HG03045 (cell line): ENCODE measurements around the gene FAM241B.

Experiments
- ATAC-seq: cut with Tn5 transposase; IDR thresholded peaks from one replicate; pipeline ENCODE4 v1.9.1; 2021; ENCODE audit warnings: mild to moderate bottlenecking, moderate library complexity; ENCODE audit not compliant: unreplicated experiment

FAM241B gene

DNA sequence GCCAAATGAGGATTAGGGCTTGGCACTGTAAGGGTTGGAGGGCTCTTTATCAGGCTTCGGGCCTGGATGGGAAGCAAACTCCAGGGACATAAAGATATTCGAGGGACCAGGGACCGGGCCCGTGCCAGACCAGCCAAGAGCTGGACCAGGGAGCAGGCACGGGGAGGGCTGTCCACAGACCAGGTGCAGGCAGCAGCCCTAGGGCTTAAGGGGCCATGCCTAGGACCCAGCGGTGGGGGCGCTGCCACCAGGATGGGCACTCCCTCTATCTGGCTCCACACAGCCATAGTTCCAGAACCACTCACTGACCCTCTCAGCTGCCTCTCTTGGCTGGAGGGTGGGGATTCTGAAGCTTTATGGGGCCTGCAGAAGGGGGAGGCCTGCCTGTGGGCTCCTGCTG is 32.9 kb downstream of the FAM241B start:
- no peak for ATAC-seq

DNA sequence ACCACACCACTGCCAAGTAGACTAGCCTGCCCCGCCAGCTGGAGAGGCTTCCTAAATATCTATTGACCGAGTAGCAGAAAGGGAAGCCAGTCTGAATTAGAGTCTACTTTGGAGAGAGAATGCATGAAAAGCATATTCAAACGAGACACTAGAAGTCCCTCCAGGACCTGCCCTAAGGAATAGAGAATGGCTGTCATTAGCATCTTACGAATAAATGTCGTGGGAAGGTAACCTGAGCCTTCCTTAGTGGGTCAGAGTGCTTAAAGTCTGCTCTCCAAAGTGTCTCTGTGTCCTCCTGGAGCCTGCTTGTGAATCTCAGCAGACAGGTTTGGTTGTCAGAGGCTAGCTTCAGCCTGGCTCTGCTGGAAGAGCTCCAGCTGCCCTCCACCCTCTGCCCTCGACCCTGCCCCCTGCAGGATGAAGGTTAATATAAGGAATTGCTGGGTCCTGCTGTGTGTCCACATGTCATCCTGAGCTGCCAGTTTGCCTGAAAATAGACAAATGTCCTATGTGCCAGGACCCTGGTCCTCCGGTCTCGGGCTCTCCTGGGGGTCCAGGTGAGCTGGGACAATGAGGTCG is 33.4 kb downstream of the FAM241B start:
- no peak for ATAC-seq

DNA sequence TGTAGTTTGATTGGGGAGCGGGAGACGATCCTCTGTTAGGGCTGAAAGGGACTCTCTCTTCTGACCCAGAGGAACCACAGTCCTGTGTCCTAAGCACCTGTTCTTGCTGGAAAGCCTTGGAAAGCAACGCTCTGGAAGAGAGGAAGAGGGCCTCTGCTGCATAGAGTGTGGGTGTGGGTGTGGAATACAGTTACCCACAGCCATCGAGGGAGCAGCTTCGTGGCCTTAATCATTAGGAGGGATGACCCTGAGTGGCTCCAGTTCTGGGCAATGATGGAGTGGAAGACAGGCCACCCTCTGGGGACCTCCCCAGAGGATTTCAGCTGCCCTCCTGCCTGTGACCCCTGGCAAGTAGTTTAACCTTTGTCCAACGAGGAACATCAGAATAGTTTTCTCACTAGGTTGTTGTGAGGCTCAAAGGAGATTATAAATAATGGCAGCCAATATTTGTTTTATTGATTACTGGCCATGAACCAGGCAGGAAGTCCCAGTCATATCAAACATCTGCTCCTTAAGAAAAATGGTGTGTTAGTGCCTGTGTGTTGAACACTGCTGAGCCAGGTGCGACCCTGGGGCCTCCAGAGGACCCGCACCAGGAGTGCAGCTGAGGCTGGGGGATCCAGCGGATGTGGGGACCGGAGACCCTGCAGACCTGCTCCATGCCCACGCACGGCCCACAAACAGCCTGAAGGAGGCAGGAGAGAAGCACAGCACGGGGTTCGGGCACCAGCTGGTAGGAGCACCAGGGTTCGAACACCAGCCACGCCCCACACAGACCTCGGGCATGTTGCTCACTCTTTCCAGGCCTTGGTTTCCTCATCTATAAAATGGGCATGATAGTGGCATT is 35.6 kb downstream of the FAM241B start:
- no peak for ATAC-seq

DNA sequence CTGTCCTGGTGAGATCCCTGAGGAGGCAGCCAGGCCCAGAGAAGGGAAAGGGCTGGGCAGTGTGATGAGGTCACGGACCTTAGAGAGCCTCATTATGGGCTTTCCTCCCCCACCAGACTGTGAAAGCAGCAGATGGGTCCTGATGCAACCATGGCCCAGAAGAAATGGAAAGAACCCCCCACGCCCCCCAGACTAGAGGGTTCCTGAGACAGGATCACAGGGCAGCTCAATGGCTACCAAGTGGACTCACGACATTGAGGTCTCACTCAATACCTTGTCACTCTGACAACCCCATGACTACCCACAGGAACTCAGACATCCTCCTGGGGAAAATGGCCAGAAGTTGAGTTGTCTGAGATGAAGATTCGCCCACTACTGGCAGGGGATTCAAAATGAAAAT is 36.7 kb downstream of the FAM241B start:
- no peak for ATAC-seq

DNA sequence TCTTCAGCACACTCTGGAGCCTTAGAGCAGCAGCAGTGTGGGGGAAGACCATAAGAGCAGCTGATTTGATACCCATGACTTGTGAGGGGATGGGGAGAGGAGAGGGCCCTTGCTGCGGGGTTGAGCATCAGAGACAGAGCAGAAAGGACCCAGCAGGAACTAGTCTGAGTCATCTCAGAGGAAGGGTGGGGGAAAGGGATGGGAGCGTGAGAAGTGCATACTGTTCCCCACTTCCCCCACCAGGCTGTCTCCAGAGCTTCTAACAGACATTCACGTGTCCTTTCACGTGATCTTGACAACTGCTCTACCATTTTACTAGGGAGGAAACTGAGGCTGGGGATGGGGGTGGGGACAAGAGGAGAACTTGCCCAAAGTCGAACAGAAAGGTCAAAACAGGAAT is 38.7 kb downstream of the FAM241B start:
- no peak for ATAC-seq

DNA sequence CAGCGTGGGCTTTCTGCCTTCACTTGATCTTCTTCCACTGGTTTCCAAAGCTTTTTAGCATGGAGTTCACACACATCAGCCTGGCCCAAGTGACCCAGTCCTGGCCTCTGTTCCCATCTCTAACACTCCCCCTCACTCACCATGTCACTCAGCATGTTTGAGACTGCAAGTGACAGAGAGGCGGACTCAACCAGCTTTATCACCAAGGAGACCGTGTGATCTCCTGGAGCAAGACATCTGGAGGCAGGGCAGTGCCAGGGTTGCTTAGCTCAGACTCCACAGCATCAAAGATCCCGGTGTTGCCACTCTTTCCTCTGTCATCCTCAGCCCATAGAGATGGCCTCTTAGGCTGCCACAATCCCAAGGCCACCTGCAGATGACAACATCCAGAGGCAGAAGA is 39.4 kb downstream of the FAM241B start:
- no peak for ATAC-seq

DNA sequence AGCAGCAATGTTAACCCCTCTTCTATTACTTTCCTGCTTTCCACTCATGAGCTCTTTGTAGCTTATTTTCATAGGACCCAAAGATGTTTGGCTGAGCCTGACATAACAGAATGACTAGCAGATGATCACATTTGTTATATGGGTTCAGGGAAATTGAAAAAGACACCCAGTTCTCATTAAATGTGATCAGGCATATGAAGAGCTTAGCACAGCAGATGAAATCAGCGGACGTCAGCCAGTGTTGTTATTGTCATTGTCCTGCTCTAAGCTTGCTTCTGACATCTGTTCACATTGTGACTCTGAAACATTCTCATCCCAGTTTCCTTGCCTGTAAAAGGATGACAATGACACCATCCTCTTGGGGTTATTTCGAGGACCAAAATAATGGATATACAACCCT is 43.5 kb downstream of the FAM241B start:
- ATAC-seq = no peak

DNA sequence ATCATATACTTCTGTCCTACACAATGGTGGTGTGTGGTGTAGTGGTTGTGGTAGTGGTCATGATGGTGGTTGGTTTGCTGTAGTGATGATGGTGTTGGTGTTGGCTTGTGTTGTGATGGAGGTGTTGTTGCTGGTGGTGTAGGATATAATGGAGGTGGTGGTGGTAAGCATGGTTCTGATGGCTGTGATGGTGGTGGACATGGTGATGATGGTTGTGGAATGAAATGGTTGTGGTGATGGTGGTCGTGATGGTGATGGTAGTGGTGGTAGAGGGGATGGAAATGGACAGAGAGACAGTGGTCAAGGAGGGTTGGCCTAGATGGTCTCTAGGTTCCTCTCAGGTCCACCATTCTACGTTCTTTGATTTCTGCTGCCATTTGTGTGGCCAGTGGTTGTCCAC is 44.7 kb downstream of the FAM241B start:
- ATAC-seq = no peak

DNA sequence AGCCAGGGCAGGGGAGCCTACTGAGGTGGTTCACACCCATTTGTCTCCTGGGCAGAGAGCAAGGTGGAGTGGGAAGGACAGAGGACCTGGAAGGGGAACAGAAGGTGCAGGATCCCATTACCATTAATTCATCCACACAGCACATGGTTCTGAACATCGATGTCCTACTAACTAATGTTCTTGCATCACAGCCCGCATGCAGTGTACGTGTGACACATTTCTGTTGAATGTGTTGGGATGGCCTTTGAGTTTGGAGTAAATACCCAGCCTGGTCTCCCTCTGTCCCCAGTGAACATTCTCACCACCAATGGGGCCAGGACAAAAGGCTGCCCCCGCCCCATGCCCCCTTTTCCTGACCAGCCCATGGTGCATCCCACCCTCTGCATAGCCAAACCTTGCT is 46.3 kb downstream of the FAM241B start:
- ATAC-seq = no peak

DNA sequence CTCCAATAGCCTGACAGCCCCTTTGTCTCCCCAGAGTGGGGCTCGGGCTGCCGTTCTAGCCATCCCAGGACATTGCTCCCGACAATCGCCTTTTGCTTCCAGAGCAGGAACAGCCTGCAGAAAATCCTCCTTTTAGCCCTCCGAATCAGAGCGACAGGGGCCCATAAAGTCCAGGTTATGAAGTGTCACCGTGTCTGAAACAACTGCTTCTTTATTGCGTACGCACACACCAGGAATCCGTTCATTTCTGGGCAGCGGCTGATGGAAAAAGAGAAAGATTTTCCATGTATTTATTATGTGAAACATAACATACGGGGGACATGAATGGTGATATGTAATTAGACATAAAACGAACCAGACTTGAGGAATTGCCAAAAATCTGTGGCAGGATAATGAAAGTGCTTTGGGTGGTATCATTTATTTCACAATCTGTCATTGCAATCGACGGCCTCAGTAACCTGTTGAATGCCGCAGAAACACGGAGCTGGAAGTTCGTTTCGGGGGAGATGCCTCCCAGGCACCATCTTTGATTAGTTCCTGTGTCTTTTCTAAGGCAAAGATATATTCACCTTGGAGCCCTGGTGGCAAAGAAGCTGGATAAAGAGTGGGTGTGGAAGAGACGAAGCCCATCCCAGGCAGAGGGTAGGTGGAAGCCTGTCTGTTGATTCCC is 48.1 kb downstream of the FAM241B start:
- ATAC-seq = no peak

DNA sequence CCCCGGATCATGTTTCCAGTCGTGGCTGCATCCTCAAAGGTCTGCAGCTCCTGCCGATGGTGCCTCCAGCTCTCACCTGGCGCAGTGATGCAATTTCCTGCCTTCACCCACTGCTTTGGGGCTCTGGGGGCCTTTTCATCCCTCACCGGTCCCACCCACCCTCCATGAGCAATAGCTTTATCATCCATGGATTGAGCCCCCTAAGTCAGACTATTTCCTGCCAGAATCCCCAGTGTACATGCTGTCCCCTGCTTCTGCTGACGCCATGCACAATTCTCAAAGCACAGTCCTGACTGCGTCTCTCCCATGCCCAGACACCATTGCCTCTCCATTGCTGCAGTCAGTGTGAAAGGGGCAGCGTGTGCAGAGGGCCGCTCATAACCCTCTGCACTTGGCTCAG is 49.7 kb downstream of the FAM241B start:
- no peak for ATAC-seq

DNA sequence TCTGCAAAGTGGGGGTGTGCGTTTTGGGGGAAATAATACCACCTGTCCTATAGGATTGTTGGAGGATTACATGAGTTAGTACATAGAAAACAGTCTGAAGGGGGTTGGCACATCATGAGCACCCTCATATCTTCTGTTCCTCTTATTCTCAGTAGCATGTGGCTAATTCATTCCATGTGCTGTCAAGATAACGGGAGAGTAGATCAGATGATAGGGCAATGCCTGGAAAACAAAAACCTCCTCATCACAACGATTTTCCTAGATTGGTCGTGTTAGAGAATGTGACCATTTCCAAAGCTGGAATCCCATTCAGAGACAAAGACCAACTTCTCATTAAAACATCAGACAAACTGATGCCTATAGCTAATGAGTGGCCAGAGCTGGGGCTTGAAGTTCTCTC is 50.6 kb downstream of the FAM241B start:
- no peak for ATAC-seq

DNA sequence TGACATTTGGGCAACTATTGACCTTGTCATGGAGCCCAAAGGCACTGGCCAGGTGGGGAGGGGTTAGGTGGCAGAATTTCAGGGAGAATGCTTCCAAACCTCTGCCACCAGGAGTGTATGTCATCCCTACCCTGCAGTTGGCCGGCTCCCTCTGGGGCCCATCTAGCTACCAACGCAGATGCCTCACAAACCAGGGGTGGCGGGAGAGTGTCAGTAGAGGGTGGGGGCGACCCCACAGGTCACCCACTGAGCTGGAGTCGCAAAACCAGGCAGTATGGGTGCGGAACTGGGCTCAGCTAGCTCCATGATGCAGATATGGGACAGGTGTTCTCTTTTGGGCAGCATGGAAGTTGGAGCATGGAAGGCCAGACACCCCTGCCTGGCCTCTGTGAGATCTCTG is 51.4 kb downstream of the FAM241B start:
- no peak for ATAC-seq

DNA sequence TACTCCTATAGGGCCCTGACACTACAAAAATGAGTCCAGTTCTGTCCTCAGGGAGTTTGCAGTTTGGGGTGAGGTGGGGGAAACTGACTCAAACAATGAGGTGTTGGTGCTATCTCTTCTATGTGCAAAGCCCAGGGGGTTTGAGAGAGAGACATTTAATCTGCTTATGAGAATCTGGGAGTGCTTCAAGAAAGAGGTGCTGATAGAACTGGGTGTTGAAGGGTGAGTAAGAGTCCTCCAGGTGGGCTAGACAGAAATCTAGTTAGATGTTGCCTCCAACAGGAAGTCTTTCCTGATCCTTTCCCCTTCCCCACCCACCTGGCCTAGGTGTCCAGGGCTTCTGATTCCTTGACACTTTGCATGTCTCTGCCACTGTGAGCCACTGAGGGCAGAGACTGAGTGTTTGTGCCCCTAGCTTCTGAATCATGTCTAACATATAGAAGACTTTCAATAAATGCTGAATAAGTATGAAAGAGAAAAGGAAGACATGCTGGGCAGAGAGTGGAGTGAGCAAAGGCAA is 53.0 kb downstream of the FAM241B start:
- ATAC-seq = no peak
